HepG2 (cell line): ENCODE data around the gene TRIM44. TPM values are rescaled to one million over a fixed set of nuclear protein-coding genes. Genes with fewer than 3 reads are reported as not detected.
A peak's percentile ranks its signal among the peaks of the same experiment; 100 is the strongest.

Experiments used
- AHDC1 ChIP-seq: sonication (generic); formaldehyde crosslinking; IDR thresholded peaks from 2 replicates; pipeline ENCODE4 v1.5.1; 2020; ENCODE audit warnings: mild to moderate bottlenecking, missing genetic modification reagents, borderline replicate concordance
- CHD2 ChIP-seq: IDR thresholded peaks from 2 replicates; pipeline ENCODE4 v1.6.1; 2011; ENCODE audit warnings: low read depth, low read length, improper control_type of control experiment
- CREB3 ChIP-seq: sonication (generic); formaldehyde crosslinking; IDR thresholded peaks from 2 replicates; pipeline ENCODE4 v1.5.0; 2020; ENCODE audit warnings: missing genetic modification reagents
- HHEX ChIP-seq: IDR thresholded peaks from 2 replicates; pipeline ENCODE4 v1.6.1; 2016; ENCODE audit warnings: control low read depth
- IRF1 ChIP-seq: sonication (generic); formaldehyde crosslinking; IDR thresholded peaks from 2 replicates; pipeline ENCODE4 v1.4.0; 2020; ENCODE audit warnings: low read depth, mild to moderate bottlenecking, missing genetic modification reagents
- NCOA5 ChIP-seq: sonication (generic); formaldehyde crosslinking; IDR thresholded peaks from 2 replicates; pipeline ENCODE4 v1.4.0; 2020; ENCODE audit warnings: missing genetic modification reagents
- PHF5A ChIP-seq: IDR thresholded peaks from one replicate; pipeline ENCODE4 v1.6.1; 2018; ENCODE audit warnings: low read depth, missing genetic modification reagents; ENCODE audit not compliant: unreplicated experiment
- RBFOX2 ChIP-seq: fragments of 200-400 bp; formaldehyde crosslinking; IDR thresholded peaks from 2 replicates; pipeline ENCODE4 v1.6.1; 2017; ENCODE audit warnings: low read depth, mild to moderate bottlenecking, low read length
- WIZ ChIP-seq: sonication (generic); formaldehyde crosslinking; IDR thresholded peaks from 2 replicates; pipeline ENCODE4 v1.5.1; 2020; ENCODE audit warnings: mild to moderate bottlenecking, missing genetic modification reagents
- ZBTB39 ChIP-seq: sonication (generic); formaldehyde crosslinking; IDR thresholded peaks from 2 replicates; pipeline ENCODE4 v1.5.0; 2020; ENCODE audit warnings: missing genetic modification reagents
- ZFP36L2 ChIP-seq: sonication (generic); formaldehyde crosslinking; IDR thresholded peaks from 2 replicates; pipeline ENCODE4 v1.4.0; 2020; ENCODE audit warnings: missing genetic modification reagents
- ZNF160 ChIP-seq: sonication (generic); formaldehyde crosslinking; IDR thresholded peaks from 2 replicates; pipeline ENCODE4 v1.8.0; 2022; ENCODE audit warnings: mild to moderate bottlenecking, inconsistent platforms, missing genetic modification reagents
- ZXDC ChIP-seq: sonication (generic); formaldehyde crosslinking; IDR thresholded peaks from 2 replicates; pipeline ENCODE4 v1.5.0; 2020; ENCODE audit warnings: mild to moderate bottlenecking, missing genetic modification reagents
- polyA plus RNA-seq, 8 experiments: library from polyadenylated mRNA; depleted of rRNA in 3 of 8; stranded (reverse) in 7 of 8; unstranded in 1 of 8; fragments of >200 nt; fragmentation: Illumina TruSeq in 4 of 8; extraction: Trizol in 4 of 8; gene quantifications; 2 replicates each; pipeline versions ENCODE4 v1.2.1 to v1.2.3, GENCODE V29; 2011 to 2016; ENCODE audit warnings: low read depth in 4 of 8, missing spikeins in 1 of 8, mixed read lengths in 1 of 8; ENCODE audit not compliant: insufficient read depth in 1 of 8
- total RNA-seq, 5 experiments: library from RNA; depleted of rRNA; stranded (reverse); fragments of >200 nt; fragmentation: Illumina TruSeq; extraction: Trizol; gene quantifications; 2 replicates each; pipeline ENCODE4 v1.2.3, GENCODE V29; 2016; ENCODE audit warnings: low read depth in 1 of 5
- TF ChIP-seq, protein P1 (sequence below): sonication (generic); formaldehyde crosslinking; IDR thresholded peaks from 2 replicates; pipeline ENCODE4 v1.8.1; 2023; ENCODE audit warnings: mild to moderate bottlenecking, missing genetic modification reagents

TRIM44 gene
- total and polyA plus RNA-seq, 2 of the 13 experiments (the other 11 are each of a cell fraction or from before 2014, with no cell fraction given) = 22.7 to 50.3 TPM

- TF ChIP-seq, protein P1, sequence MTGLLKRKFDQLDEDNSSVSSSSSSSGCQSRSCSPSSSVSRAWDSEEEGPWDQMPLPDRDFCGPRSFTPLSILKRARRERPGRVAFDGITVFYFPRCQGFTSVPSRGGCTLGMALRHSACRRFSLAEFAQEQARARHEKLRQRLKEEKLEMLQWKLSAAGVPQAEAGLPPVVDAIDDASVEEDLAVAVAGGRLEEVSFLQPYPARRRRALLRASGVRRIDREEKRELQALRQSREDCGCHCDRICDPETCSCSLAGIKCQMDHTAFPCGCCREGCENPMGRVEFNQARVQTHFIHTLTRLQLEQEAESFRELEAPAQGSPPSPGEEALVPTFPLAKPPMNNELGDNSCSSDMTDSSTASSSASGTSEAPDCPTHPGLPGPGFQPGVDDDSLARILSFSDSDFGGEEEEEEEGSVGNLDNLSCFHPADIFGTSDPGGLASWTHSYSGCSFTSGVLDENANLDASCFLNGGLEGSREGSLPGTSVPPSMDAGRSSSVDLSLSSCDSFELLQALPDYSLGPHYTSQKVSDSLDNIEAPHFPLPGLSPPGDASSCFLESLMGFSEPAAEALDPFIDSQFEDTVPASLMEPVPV = peak; percentile 99
- TF ChIP-seq ZNF160 (peak; percentile 95; the same call in 1 of the 2 replicates), CREB3 (CRISPR knock-in tag) (peak; percentile 97), CHD2 (no peak; the same call in 1 of the 2 replicates), ZFP36L2 (no peak), RBFOX2 (peak; percentile 93), HHEX (CRISPR knock-in tag) (no peak), AHDC1 (CRISPR knock-in tag) (peak; percentile 59), ZBTB39 (CRISPR knock-in tag) (peak; percentile 40; the same call in 1 of the 2 replicates), WIZ (CRISPR knock-in tag) (peak; percentile 91; the same call in 1 of the 2 replicates), PHF5A (CRISPR knock-in tag) (no peak), IRF1 (CRISPR knock-in tag) (no peak), NCOA5 (peak; percentile 89; the same call in 1 of the 2 replicates), ZXDC (peak; percentile 91)
Observed at GRCh38 chr11:35662649-35663407, at the start of gene TRIM44 (continued).
